ENCODE measurements around the gene FBXW11.

- TF ChIP-seq POLR2A (IDR thresholded peaks at IDR 0.05) (no peak), CTCF (IDR thresholded peaks at IDR 0.05) (no peak)
Observed at GRCh38 chr5:171823269-171823668, 183.2 kb downstream of the FBXW11 start.
